ENCODE measurements around the gene PDE10A.

The PDE10A gene

DNA sequence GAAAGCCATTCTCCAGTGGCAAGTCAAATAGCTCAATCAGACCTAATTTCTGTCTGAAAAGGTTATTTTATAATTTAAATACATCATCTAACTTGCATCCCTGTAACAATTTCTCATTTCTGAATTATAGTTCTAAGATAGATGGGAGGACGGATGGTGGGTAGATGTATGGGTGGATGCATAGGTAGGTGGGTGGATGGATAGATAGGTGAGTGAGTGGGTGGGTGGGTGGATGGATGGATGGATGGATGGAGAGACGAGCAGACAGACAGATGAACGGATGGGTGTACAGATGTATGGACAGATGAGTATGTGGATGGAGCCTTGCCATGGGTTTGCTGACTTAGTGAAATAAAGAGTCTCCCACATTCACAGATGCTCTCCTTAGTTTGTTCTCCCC is 20.0 kb downstream of the PDE10A start:
- Histone ChIP-seq H3K27me3 (ENCODE audit: control insufficient read depth in 2 of 2, insufficient read depth in 2 of 2, low read length in 2 of 2) (no peaks in the 10 kb centered on the region), H3K27ac (ENCODE audit: low read depth in 2 of 2, low read length in 2 of 2) (no peak overlapping the region), H3K4me3 (ENCODE audit: low read length in 2 of 2) (no peak overlapping the region), H3K4me1 (ENCODE audit: control insufficient read depth in 2 of 2, insufficient read depth in 2 of 2, low read length in 2 of 2) (no peaks in the 10 kb centered on the region), H3K9ac (ENCODE audit: low read depth in 1 of 2, low read length in 2 of 2) (no peak overlapping the region), H3K36me3 (ENCODE audit: control insufficient read depth in 2 of 2, insufficient read depth in 2 of 2, low read length in 2 of 2) (no peaks in the 10 kb centered on the region), H3K9me3 (ENCODE audit: control insufficient read depth in 2 of 2, low read length in 2 of 2) (no peaks in the 10 kb centered on the region)

DNA sequence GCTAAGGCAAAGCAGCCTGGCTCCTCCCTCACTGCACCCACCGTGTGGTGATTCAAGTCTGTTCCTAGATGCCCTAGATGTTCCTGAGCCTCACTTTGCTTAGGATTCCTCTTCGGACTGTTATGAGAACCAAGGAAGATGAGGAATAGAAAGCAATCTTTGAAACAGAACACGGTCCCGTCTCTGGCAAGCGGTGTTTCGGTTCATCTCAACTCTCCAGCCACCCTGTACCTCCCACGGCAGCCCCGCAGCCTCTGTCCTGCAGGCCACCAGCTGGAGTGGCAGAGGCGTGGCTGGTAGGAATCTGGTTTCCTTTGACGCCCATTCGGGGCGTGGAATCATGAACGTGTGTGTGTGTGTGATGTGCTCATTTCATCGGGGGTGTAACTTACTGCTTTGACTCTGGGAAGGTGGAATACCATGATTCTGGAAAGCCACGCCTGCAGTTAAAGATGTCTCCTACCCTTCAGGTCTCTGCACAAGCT is 21.3 kb downstream of the PDE10A start:
- Histone ChIP-seq H3K4me1 (ENCODE audit: control insufficient read depth in 2 of 2, insufficient read depth in 2 of 2, low read length in 2 of 2) (no peaks in the 10 kb centered on the region), H3K4me3 (ENCODE audit: low read length in 2 of 2) (no peak overlapping the region), H3K9me3 (ENCODE audit: control insufficient read depth in 2 of 2, low read length in 2 of 2) (no peaks in the 10 kb centered on the region), H3K36me3 (ENCODE audit: control insufficient read depth in 2 of 2, insufficient read depth in 2 of 2, low read length in 2 of 2) (no peaks in the 10 kb centered on the region), H3K9ac (ENCODE audit: low read depth in 1 of 2, low read length in 2 of 2) (no peak overlapping the region), H3K27ac (ENCODE audit: low read depth in 2 of 2, low read length in 2 of 2) (no peak overlapping the region), H3K27me3 (ENCODE audit: control insufficient read depth in 2 of 2, insufficient read depth in 2 of 2, low read length in 2 of 2) (no peaks in the 10 kb centered on the region)

DNA sequence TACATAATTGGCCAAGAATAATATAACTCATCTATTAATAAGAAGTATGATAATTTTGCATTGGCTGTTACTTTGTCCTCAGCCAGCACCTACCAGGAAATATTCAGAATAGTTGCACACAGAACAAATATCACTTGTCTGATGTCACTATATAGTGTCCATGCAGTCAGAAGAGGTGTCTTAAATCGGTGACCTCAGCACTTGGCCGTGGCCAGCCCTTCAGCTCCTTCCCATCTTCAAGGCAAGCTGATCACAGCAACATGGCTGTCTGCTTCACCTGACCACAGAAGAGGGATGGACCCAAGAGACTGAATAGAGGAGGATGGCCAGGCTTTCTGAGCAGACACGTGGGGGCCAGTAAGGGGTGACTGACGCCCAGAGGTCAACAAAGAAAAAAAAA is 22.2 kb downstream of the PDE10A start:
- no peaks in the 10 kb centered on the region for H3K4me1 ChIP-seq (ENCODE audit: control insufficient read depth in 2 of 2, insufficient read depth in 2 of 2, low read length in 2 of 2)
- H3K9ac ChIP-seq (ENCODE audit: low read depth in 1 of 2, low read length in 2 of 2) = no peak overlapping the region
- no peaks in the 10 kb centered on the region for H3K27me3 ChIP-seq (ENCODE audit: control insufficient read depth in 2 of 2, insufficient read depth in 2 of 2, low read length in 2 of 2)
- no peaks in the 10 kb centered on the region for H3K36me3 ChIP-seq (ENCODE audit: control insufficient read depth in 2 of 2, insufficient read depth in 2 of 2, low read length in 2 of 2)
- no peak overlapping the region for H3K27ac ChIP-seq (ENCODE audit: low read depth in 2 of 2, low read length in 2 of 2)
- H3K9me3 ChIP-seq (ENCODE audit: control insufficient read depth in 2 of 2, low read length in 2 of 2) = no peaks in the 10 kb centered on the region
- H3K4me3 ChIP-seq (ENCODE audit: low read length in 2 of 2) = no peak overlapping the region

DNA sequence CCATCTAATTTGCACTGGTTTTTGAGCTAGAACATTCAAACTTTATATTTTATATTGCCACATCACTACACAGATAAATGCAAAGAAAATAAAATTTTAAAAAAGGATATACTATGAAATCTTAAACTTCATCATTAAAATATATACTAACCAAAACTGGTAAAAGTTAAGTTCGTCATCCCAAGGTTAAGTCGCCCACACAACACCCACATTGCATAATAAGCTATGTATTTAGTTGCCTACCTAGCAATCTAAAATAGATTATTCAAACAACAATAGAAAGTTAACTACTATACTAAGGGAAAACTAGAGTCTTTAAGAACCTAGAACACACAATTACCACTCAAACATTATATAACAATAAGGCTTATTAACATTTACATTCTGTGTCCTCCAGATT is 24.5 kb downstream of the PDE10A start:
- Histone ChIP-seq H3K4me3 (ENCODE audit: low read length in 2 of 2) (no peak overlapping the region), H3K27me3 (ENCODE audit: control insufficient read depth in 2 of 2, insufficient read depth in 2 of 2, low read length in 2 of 2) (no peaks in the 10 kb centered on the region), H3K9me3 (ENCODE audit: control insufficient read depth in 2 of 2, low read length in 2 of 2) (no peaks in the 10 kb centered on the region), H3K27ac (ENCODE audit: low read depth in 2 of 2, low read length in 2 of 2) (no peak overlapping the region), H3K9ac (ENCODE audit: low read depth in 1 of 2, low read length in 2 of 2) (no peak overlapping the region), H3K36me3 (ENCODE audit: control insufficient read depth in 2 of 2, insufficient read depth in 2 of 2, low read length in 2 of 2) (no peaks in the 10 kb centered on the region), H3K4me1 (ENCODE audit: control insufficient read depth in 2 of 2, insufficient read depth in 2 of 2, low read length in 2 of 2) (no peaks in the 10 kb centered on the region)

DNA sequence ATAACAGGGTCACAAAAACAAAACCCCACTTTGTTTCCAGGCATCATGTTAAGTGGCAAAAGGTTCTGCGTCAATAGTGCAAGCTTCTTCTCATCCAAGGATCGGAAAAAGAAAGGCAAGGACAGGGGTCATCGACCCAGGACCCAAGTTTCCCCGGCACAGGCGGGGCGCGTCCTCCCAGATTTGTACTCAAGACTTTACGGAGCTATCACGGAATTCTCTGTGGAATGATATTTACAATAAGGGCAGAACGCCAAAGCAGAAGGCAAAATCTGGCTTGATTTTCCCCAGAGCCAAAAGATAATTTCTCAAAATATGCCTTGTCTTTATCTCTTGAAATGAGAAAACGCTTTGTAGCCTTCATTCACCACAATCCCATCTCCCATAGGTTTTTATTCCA is 25.5 kb downstream of the PDE10A start:
- Histone ChIP-seq H3K36me3 (ENCODE audit: control insufficient read depth in 2 of 2, insufficient read depth in 2 of 2, low read length in 2 of 2) (no peaks in the 10 kb centered on the region), H3K27ac (ENCODE audit: low read depth in 2 of 2, low read length in 2 of 2) (no peak overlapping the region), H3K4me3 (ENCODE audit: low read length in 2 of 2) (no peak overlapping the region), H3K4me1 (ENCODE audit: control insufficient read depth in 2 of 2, insufficient read depth in 2 of 2, low read length in 2 of 2) (no peaks in the 10 kb centered on the region), H3K9me3 (ENCODE audit: control insufficient read depth in 2 of 2, low read length in 2 of 2) (no peaks in the 10 kb centered on the region), H3K9ac (ENCODE audit: low read depth in 1 of 2, low read length in 2 of 2) (no peak overlapping the region), H3K27me3 (ENCODE audit: control insufficient read depth in 2 of 2, insufficient read depth in 2 of 2, low read length in 2 of 2) (no peaks in the 10 kb centered on the region)

DNA sequence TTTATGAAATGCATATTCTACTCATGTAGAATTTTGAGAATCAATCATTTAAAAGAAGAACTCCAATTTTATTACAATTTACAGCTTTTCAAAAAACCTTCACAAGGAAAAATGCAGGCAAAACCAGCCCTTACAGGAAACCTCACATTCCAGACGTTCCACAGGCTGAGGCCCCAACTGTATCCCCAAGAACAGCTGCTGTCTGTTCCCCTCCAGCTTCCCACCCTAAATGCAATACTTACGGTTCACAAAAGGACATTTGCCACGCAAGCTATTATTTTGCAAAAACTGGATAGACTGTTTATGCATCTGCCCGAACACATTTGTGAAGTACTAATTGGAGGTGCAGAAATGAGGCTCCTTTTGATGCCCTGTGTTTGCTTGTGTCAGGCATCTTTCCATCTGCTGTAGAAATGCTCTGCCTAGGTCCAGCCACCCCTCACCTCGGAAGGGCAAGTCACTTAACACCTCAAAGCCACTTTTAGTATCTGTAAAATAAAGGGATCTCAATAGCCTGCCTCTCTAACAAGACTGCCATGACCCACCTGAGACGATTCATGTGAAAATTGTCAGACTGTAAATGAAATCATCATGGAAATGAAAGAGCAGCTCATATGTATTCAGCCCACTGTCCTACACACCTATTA is 26.5 kb downstream of the PDE10A start:
- Histone ChIP-seq H3K4me1 (ENCODE audit: control insufficient read depth in 2 of 2, insufficient read depth in 2 of 2, low read length in 2 of 2) (no peaks in the 10 kb centered on the region), H3K9ac (ENCODE audit: low read depth in 1 of 2, low read length in 2 of 2) (no peak overlapping the region), H3K27ac (ENCODE audit: low read depth in 2 of 2, low read length in 2 of 2) (no peak overlapping the region), H3K36me3 (ENCODE audit: control insufficient read depth in 2 of 2, insufficient read depth in 2 of 2, low read length in 2 of 2) (no peaks in the 10 kb centered on the region), H3K4me3 (ENCODE audit: low read length in 2 of 2) (no peak overlapping the region), H3K27me3 (ENCODE audit: control insufficient read depth in 2 of 2, insufficient read depth in 2 of 2, low read length in 2 of 2) (no peaks in the 10 kb centered on the region), H3K9me3 (ENCODE audit: control insufficient read depth in 2 of 2, low read length in 2 of 2) (no peaks in the 10 kb centered on the region)

DNA sequence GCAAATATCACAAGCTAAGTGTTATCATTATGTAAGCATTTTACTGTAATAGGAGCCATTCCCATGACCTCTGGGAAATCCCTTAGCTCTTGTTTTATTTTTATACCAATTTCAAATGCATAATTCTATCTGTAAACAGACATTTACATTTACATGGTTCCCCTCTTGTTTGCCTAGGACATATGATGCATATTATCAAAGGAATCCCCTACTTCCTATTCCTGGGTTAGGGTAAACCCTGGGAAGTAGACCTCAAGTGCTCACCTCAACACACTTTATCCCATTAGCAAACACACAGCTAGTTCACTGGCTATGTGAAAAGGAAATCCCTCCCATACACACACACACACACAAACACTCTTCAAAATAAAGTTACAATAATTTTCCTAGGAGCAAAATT is 27.1 kb downstream of the PDE10A start:
- Histone ChIP-seq H3K9me3 (ENCODE audit: control insufficient read depth in 2 of 2, low read length in 2 of 2) (no peaks in the 10 kb centered on the region), H3K4me3 (ENCODE audit: low read length in 2 of 2) (no peak overlapping the region), H3K9ac (ENCODE audit: low read depth in 1 of 2, low read length in 2 of 2) (no peak overlapping the region), H3K27me3 (ENCODE audit: control insufficient read depth in 2 of 2, insufficient read depth in 2 of 2, low read length in 2 of 2) (no peaks in the 10 kb centered on the region), H3K36me3 (ENCODE audit: control insufficient read depth in 2 of 2, insufficient read depth in 2 of 2, low read length in 2 of 2) (no peaks in the 10 kb centered on the region), H3K4me1 (ENCODE audit: control insufficient read depth in 2 of 2, insufficient read depth in 2 of 2, low read length in 2 of 2) (no peaks in the 10 kb centered on the region), H3K27ac (ENCODE audit: low read depth in 2 of 2, low read length in 2 of 2) (no peak overlapping the region)

DNA sequence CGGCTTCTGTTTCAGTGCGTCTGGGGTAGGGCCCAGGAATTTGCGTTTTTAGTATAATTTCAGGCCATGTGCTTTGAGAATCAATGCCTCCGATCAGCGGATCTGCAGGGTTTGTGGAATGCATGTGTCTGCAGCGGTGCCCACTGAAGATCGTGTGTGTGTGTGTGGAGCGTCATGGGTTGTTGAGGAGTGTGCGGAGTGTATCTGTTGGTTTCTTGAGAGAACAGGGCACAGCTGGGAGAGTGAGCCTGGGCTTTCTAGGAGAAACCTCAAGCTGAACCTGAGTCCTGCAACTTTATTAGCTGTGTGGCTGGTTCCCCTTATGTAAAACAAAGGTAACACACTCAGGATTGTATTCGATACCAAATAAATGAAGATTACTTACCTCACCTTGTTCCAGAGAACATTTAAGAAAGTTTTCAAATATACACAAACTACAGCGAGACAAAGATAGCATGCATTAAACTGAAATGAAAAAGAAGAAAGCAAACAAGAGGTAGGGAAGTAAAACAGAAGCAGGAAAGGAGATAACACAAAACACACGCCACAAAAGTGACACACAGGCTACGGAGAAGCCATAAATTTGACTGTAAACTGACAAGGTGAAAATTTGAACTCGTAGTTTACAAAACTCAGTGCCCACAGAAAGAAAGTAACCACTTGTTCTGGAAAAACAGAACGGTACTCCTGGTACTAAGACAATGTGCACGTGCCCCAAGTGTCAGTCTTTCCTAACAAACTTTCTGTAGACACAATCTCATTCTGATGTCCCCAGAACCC is 28.8 kb downstream of the PDE10A start:
- H3K9me3 ChIP-seq (ENCODE audit: control insufficient read depth in 2 of 2, low read length in 2 of 2) = no peaks in the 10 kb centered on the region
- H3K4me1 ChIP-seq (ENCODE audit: control insufficient read depth in 2 of 2, insufficient read depth in 2 of 2, low read length in 2 of 2) = no peaks in the 10 kb centered on the region
- no peak overlapping the region for H3K4me3 ChIP-seq (ENCODE audit: low read length in 2 of 2)
- H3K9ac ChIP-seq (ENCODE audit: low read depth in 1 of 2, low read length in 2 of 2) = no peak overlapping the region
- no peaks in the 10 kb centered on the region for H3K27me3 ChIP-seq (ENCODE audit: control insufficient read depth in 2 of 2, insufficient read depth in 2 of 2, low read length in 2 of 2)
- H3K36me3 ChIP-seq (ENCODE audit: control insufficient read depth in 2 of 2, insufficient read depth in 2 of 2, low read length in 2 of 2) = no peaks in the 10 kb centered on the region
- no peak overlapping the region for H3K27ac ChIP-seq (ENCODE audit: low read depth in 2 of 2, low read length in 2 of 2)

DNA sequence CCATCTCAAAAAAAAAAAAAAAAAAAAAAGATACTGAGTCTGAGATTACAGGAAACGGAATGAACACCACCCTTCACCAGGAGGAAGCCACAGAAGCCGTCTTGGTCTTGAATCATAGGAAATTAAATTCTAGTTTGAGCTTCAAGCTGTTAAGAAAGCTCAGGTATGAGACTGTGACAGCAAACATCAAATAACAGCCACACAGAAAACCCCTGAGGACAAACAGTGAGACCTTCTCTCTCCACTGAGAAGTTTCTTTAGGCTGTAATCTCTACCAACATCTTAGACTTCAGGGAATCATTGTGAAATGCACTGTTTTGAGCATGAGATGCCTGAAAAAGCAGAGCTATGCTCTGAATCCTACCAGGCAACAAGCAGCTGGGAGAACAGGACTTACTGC is 30.8 kb downstream of the PDE10A start:
- Histone ChIP-seq H3K27me3 (ENCODE audit: control insufficient read depth in 2 of 2, insufficient read depth in 2 of 2, low read length in 2 of 2) (no peaks in the 10 kb centered on the region), H3K9ac (ENCODE audit: low read depth in 1 of 2, low read length in 2 of 2) (no peak overlapping the region), H3K27ac (ENCODE audit: low read depth in 2 of 2, low read length in 2 of 2) (no peak overlapping the region)

DNA sequence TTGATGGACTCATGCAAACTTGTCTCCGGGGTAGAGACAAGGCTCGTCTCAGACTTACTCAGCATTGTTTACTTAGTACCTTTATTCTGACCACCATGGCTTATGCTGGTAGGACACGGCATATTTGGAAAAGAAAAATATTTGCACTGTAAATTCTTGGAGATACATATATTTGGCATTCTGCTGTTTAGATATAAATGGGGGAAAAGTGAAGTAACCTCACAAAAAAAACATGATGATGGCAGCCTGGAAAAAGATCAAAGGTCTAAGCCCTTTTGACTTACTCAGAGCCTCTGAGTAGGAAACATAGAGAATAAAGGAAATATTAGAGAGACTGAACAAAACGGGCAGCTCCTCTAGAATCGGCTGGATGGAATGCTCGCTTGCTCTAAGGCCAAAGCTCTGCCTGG is 32.5 kb downstream of the PDE10A start:
- H3K36me3 ChIP-seq (ENCODE audit: control insufficient read depth in 2 of 2, insufficient read depth in 2 of 2, low read length in 2 of 2) = no peaks in the 10 kb centered on the region
- H3K4me3 ChIP-seq (ENCODE audit: low read length in 2 of 2) = no peak overlapping the region
- no peak overlapping the region for H3K27ac ChIP-seq (ENCODE audit: low read depth in 2 of 2, low read length in 2 of 2)
- H3K27me3 ChIP-seq (ENCODE audit: control insufficient read depth in 2 of 2, insufficient read depth in 2 of 2, low read length in 2 of 2) = no peaks in the 10 kb centered on the region
- no peak overlapping the region for H3K9ac ChIP-seq (ENCODE audit: low read depth in 1 of 2, low read length in 2 of 2)
- H3K9me3 ChIP-seq (ENCODE audit: control insufficient read depth in 2 of 2, low read length in 2 of 2) = no peaks in the 10 kb centered on the region
- H3K4me1 ChIP-seq (ENCODE audit: control insufficient read depth in 2 of 2, insufficient read depth in 2 of 2, low read length in 2 of 2) = no peaks in the 10 kb centered on the region

More for the DNA sequence above, 30.8 kb downstream of the PDE10A start:
- H3K4me1 ChIP-seq (ENCODE audit: control insufficient read depth in 2 of 2, insufficient read depth in 2 of 2, low read length in 2 of 2) = no peaks in the 10 kb centered on the region
- H3K36me3 ChIP-seq (ENCODE audit: control insufficient read depth in 2 of 2, insufficient read depth in 2 of 2, low read length in 2 of 2) = no peaks in the 10 kb centered on the region
- H3K4me3 ChIP-seq (ENCODE audit: low read length in 2 of 2) = no peak overlapping the region
- H3K9me3 ChIP-seq (ENCODE audit: control insufficient read depth in 2 of 2, low read length in 2 of 2) = no peaks in the 10 kb centered on the region

Data from mucosa of rectum (tissue), 2 donors.